ENCODE data around the gene CHAC2. TPM values are rescaled to one million over a fixed set of nuclear protein-coding genes. Genes with fewer than 3 reads are reported as not detected.

Gene CHAC2
- total and polyA plus RNA-seq, 2 of the 13 experiments (the other 11 are each of a cell fraction or from before 2014, with no cell fraction given): 1.7 to 10.7 TPM

- peak; percentile 99 for TF ChIP-seq ZBTB25 (CRISPR knock-in tag; IDR thresholded peaks at IDR 0.05)
- peak; percentile 97 for TF ChIP-seq PHF20 (CRISPR knock-in tag; IDR thresholded peaks at IDR 0.05)
- TF ChIP-seq STAG1 (CRISPR knock-in tag; IDR thresholded peaks at IDR 0.05): 0 out of 2 replicates have a peak, but pooled peaks have one; percentile 19
- no peak; the same call in 1 of the 2 replicates for TF ChIP-seq ZNF484 (CRISPR knock-in tag; IDR thresholded peaks at IDR 0.05; ENCODE audit: borderline replicate concordance, low read depth)
- TF ChIP-seq STAT6 (CRISPR knock-in tag; IDR thresholded peaks at IDR 0.05; ENCODE audit: borderline replicate concordance): no peak; the same call in 1 of the 2 replicates
- peak; percentile 81 for TF ChIP-seq ZNF280D (CRISPR knock-in tag; IDR thresholded peaks at IDR 0.05)
- 0 out of 2 replicates have a peak, but pooled peaks have one; percentile 82 for TF ChIP-seq ZBTB10 (CRISPR knock-in tag; IDR thresholded peaks at IDR 0.05; ENCODE audit: borderline replicate concordance)
- no peak for TF ChIP-seq SMARCC2 (IDR thresholded peaks at IDR 0.05)
- TF ChIP-seq CHD2 (IDR thresholded peaks at IDR 0.05; ENCODE audit: low read depth, low read length): peak; percentile 74; the same call in 1 of the 2 replicates
- TF ChIP-seq ZBTB37 (CRISPR knock-in tag; IDR thresholded peaks at IDR 0.05): 0 out of 2 replicates have a peak, but pooled peaks have one; percentile 37
- peak; percentile 89 for TF ChIP-seq MED1 (CRISPR knock-in tag; IDR thresholded peaks at IDR 0.05)
- peak; percentile 93 for TF ChIP-seq ZNF329 (CRISPR knock-in tag; IDR thresholded peaks at IDR 0.05; ENCODE audit: low read depth)
Observed at GRCh38 chr2:53786705-53787613, 19.4 kb downstream of the CHAC2 start, which contains the start of the genes ASB3 and ERLEC1 (continued).
